B cell (primary cell): Measurements from ENCODE around the gene NUDT4. TPM values are rescaled to one million over a fixed set of nuclear protein-coding genes. Genes with fewer than 3 reads are reported as not detected.

Experiments
- ATAC-seq: fragments of 200-7000 bp; cut with Tn5 transposase; one replicate; pipeline ENCODE4 v1.10.0; 2021; ENCODE audit warnings: low read depth, mild to moderate bottlenecking, moderate number of reproducible peaks, moderate library complexity
- CTCF ChIA-PET: fragments of 350-600 bp; sonication (Branson Sonifier 250); formaldehyde crosslinking; loops from one replicate; lab custom pipeline; 2021; ENCODE audit warnings: antibody characterized with exemption, inconsistent platforms; lab: Charles Lee
- POLR2A ChIA-PET: fragments of 350-600 bp; sonication (Branson Sonifier 250); formaldehyde crosslinking; loops from one replicate; lab custom pipeline; 2021; ENCODE audit warnings: antibody characterized with exemption; lab: Charles Lee
- DNase-seq: peaks from one replicate; pipeline ENCODE4 v3.0.0; 2013
- H2AFZ ChIP-seq: 2 replicates; pipeline ENCODE4 v1.6.1; 2012; ENCODE audit warnings: mild to moderate bottlenecking, low read depth, low read length; ENCODE audit not compliant: insufficient read depth, poor library complexity, severe bottlenecking
- H3K27ac ChIP-seq, 2 donors: 1 replicate in 1 of 2; 2 replicates in 1 of 2; pipeline ENCODE4 v1.5.1; 2012 to 2013; ENCODE audit warnings: low read length in 2 of 2, mild to moderate bottlenecking in 2 of 2, moderate library complexity in 1 of 2
- H3K27me3 ChIP-seq, 4 experiments: fragments of 200-600 bp in 1 of 4; sonication (generic) in 1 of 4; replicated peaks in 1 of 4; 1 replicate in 2 of 4; 2 replicates in 2 of 4; pipeline versions ENCODE4 v1.6.1 to v1.7.0; 2013 to 2016; ENCODE audit warnings: low read length in 3 of 4, mild to moderate bottlenecking in 2 of 4, mixed read lengths in 1 of 4, moderate library complexity in 1 of 4; ENCODE audit not compliant: insufficient read depth in 4 of 4, control insufficient read depth in 3 of 4; ENCODE audit errors: control extremely low read depth in 1 of 4
- H3K36me3 ChIP-seq, 2 experiments: replicated peaks in 1 of 2; 1 replicate in 1 of 2; 2 replicates in 1 of 2; pipeline versions ENCODE4 v1.6.1 to v1.7.1; 2013; ENCODE audit warnings: low read length in 1 of 2; ENCODE audit not compliant: insufficient read depth in 2 of 2, control insufficient read depth in 1 of 2; ENCODE audit errors: control extremely low read depth in 1 of 2, extremely low read depth in 1 of 2
- H3K4me1 ChIP-seq, 2 donors: fragments of 200-600 bp in 1 of 2; sonication (generic) in 1 of 2; 1 replicate in 1 of 2; 2 replicates in 1 of 2; pipeline versions ENCODE4 v1.5.1 to v1.6.1; 2013 to 2017; ENCODE audit warnings: low read length in 2 of 2; ENCODE audit not compliant: control insufficient read depth in 2 of 2, insufficient read depth in 2 of 2
- H3K4me2 ChIP-seq: replicated peaks from 2 replicates; pipeline ENCODE3; 2012; ENCODE audit warnings: mild to moderate bottlenecking, low read depth, low read length; ENCODE audit not compliant: poor library complexity, severe bottlenecking
- H3K4me3 ChIP-seq, 5 experiments: fragments of 200-600 bp in 1 of 5; sonication (generic) in 1 of 5; 1 replicate in 3 of 5; 2 replicates in 2 of 5; pipeline versions ENCODE4 v1.5.1 to v1.7.0; 2011 to 2016; ENCODE audit warnings: low read length in 4 of 5, mild to moderate bottlenecking in 4 of 5, low read depth in 2 of 5, control low read depth in 1 of 5, moderate library complexity in 1 of 5; ENCODE audit not compliant: insufficient read depth in 1 of 5; ENCODE audit errors: control extremely low read depth in 1 of 5, extremely low read depth in 1 of 5
- H3K79me2 ChIP-seq: fragments of 200-600 bp; sonication (generic); one replicate; pipeline ENCODE4 v1.6.0; 2016; ENCODE audit warnings: low read length; ENCODE audit not compliant: control insufficient read depth, insufficient read depth
- H3K9ac ChIP-seq: fragments of 200-600 bp; sonication (generic); 2 replicates; pipeline ENCODE4 v1.6.1; 2017; ENCODE audit warnings: mild to moderate bottlenecking, low read length, moderate library complexity
- H3K9me3 ChIP-seq, 3 donors: one replicate each; pipeline versions ENCODE4 v1.6.1 to v1.7.1; 2013; ENCODE audit warnings: low read length in 2 of 3; ENCODE audit not compliant: control insufficient read depth in 2 of 3, insufficient read depth in 1 of 3; ENCODE audit errors: control extremely low read depth in 1 of 3
- H4K20me1 ChIP-seq: 2 replicates; pipeline ENCODE4 v1.6.0; 2012; ENCODE audit warnings: mild to moderate bottlenecking, low read length; ENCODE audit not compliant: insufficient read depth, control insufficient read depth, poor library complexity, severe bottlenecking
- H3K27ac Mint-ChIP-seq: one replicate; pipeline ENCODE4 v1.8.0; 2021; ENCODE audit warnings: mixed read lengths
- H3K27me3 Mint-ChIP-seq: one replicate; pipeline ENCODE4 v1.8.0; 2021; ENCODE audit warnings: mixed read lengths
- H3K4me1 Mint-ChIP-seq: one replicate; pipeline ENCODE4 v1.8.0; 2021; ENCODE audit warnings: mixed read lengths
- H3K4me3 Mint-ChIP-seq: one replicate; pipeline ENCODE4 v1.8.0; 2021; ENCODE audit warnings: mixed read lengths
- H3K9me3 Mint-ChIP-seq: one replicate; pipeline ENCODE4 v1.8.0; 2022; ENCODE audit warnings: mixed read lengths; ENCODE audit not compliant: insufficient read depth
- CTCF ChIP-seq: fragments of 200-600 bp; IDR thresholded peaks from one replicate; pipeline ENCODE4 v1.8.0; 2022; ENCODE audit warnings: antibody characterized with exemption, mild to moderate bottlenecking
- EZH2 ChIP-seq: IDR thresholded peaks from 2 replicates; pipeline ENCODE4 v1.6.1; 2012; ENCODE audit warnings: borderline replicate concordance, low read depth, mild to moderate bottlenecking, moderate library complexity, low read length; ENCODE audit not compliant: insufficient read depth, poor library complexity, severe bottlenecking
- WGBS: methylation state at CpG from one replicate; pipeline ENCODE4 v1.1.5; 2013; ENCODE audit warnings: missing lambda C conversion rate; ENCODE audit not compliant: insufficient coverage; 5-methylcytosine and 5-hydroxymethylcytosine counted together
- intact Hi-C: fragments of 100-400 bp; cut with micrococcal nuclease; formaldehyde crosslinking; loops from one replicate; pipeline ENCODE4 v1.10.0; 2022
- polyA plus RNA-seq: library from polyadenylated mRNA; depleted of rRNA; stranded (reverse); fragments of >200 nt; gene quantifications from 2 replicates; pipeline ENCODE4 v1.2.3, GENCODE V29; 2012
- total RNA-seq, 2 donors: library from RNA; stranded (reverse); fragments of 120-200 nt in 1 of 2; gene quantifications; 1 replicate in 1 of 2; 2 replicates in 1 of 2; pipeline versions ENCODE4 v1.2.3 to v1.2.4, GENCODE V29; 2013 to 2022

The NUDT4 gene
- total and polyA plus RNA-seq, 2 donors (not counting 1 experiment from before 2014, with no cell fraction given): 18.3 to 56.8 TPM

- Histone ChIP-seq H3K36me3 (no peaks in the 10 kb centered on the region), H3K4me1 (peaks cover 10 to 11% of the 10 kb centered on the region in 2 donors), H4K20me1 (no peaks in the 10 kb centered on the region), H3K9me3 (no peaks in the 10 kb centered on the region), H3K9ac (no peak overlapping the region), H3K27ac (no peak overlapping the region), H3K4me3 (no peak overlapping the region), H3K4me2 (no peak overlapping the region), H3K27me3 (no peaks in the 10 kb centered on the region), H3K79me2 (no peaks in the 10 kb centered on the region), H2AFZ (no peak overlapping the region)
- CTCF ChIA-PET: no interaction called here
- no peak for TF ChIP-seq EZH2
- no peak for TF ChIP-seq CTCF
- Mint-ChIP-seq H3K27me3 (no peaks in the 10 kb centered on the region), H3K9me3 (no peaks in the 10 kb centered on the region), H3K27ac (no peak overlapping the region), H3K4me3 (no peak overlapping the region), H3K4me1 (peaks cover 11% of the 10 kb centered on the region)
- WGBS: 97% methylated on average over 3 of the region's 5 CpGs
- POLR2A ChIA-PET: no interaction called here
- ATAC-seq: no peak
- no peak for DNase-seq
- intact Hi-C loops: no loop called here
Observed at GRCh38 chr12:93453633-93454032, 75.9 kb downstream of the NUDT4 start.

GRCh38 chr12:93456077-93456476 is 78.4 kb downstream of the NUDT4 start:
- DNase-seq: no peak
- no peak overlapping the region for H3K4me3 ChIP-seq
- no CpG with 5 or more reads among the region's 2 CpGs for WGBS
- H3K79me2 ChIP-seq: no peaks in the 10 kb centered on the region
- H3K4me2 ChIP-seq: no peak overlapping the region
- no peaks in the 10 kb centered on the region for H3K4me1 ChIP-seq
- no peak overlapping the region for H3K27ac Mint-ChIP-seq
- peaks cover 3% of the 10 kb centered on the region for H3K4me1 Mint-ChIP-seq
- CTCF ChIA-PET: no interaction called here
- H3K36me3 ChIP-seq: no peaks in the 10 kb centered on the region
- no peaks in the 10 kb centered on the region for H3K9me3 Mint-ChIP-seq
- intact Hi-C loops: no loop called here
- POLR2A ChIA-PET: no interaction called here
- H3K4me3 Mint-ChIP-seq: no peak overlapping the region
- H3K9me3 ChIP-seq: no peaks in the 10 kb centered on the region
- no peaks in the 10 kb centered on the region for H3K27me3 Mint-ChIP-seq
- ATAC-seq: no peak
- no peak for TF ChIP-seq CTCF
- no peak for TF ChIP-seq EZH2
- no peak overlapping the region for H3K27ac ChIP-seq
- H4K20me1 ChIP-seq: no peaks in the 10 kb centered on the region
- H2AFZ ChIP-seq: no peak overlapping the region
- no peaks in the 10 kb centered on the region for H3K27me3 ChIP-seq
- no peak overlapping the region for H3K9ac ChIP-seq

Other genes with a start within 250 kb of the NUDT4 start
- 81.7 and 83.8 TPM in 2 replicates for gene UBE2N, start 64.0 kb downstream of the NUDT4 start, total RNA-seq
- 56.3 and 57.5 TPM in 2 replicates for gene UBE2N, start 64.0 kb downstream of the NUDT4 start, polyA plus RNA-seq
- gene MRPL42, start 89.6 kb downstream of the NUDT4 start, total RNA-seq: 41.9 and 45.2 TPM in 2 replicates
- gene MRPL42, start 89.6 kb downstream of the NUDT4 start, polyA plus RNA-seq: 30.4 and 31.5 TPM in 2 replicates
- gene SOCS2, start 194.8 kb downstream of the NUDT4 start, total RNA-seq: 0.49 and 1.3 TPM in 2 replicates
- gene SOCS2, start 194.8 kb downstream of the NUDT4 start, polyA plus RNA-seq: 1.3 and 1.6 TPM in 2 replicates